Chondrocyte (in vitro differentiated cells): ENCODE measurements around the gene JUP. TPM values are rescaled to one million over a fixed set of nuclear protein-coding genes. Genes with fewer than 3 reads are reported as not detected.
A peak's percentile ranks its signal among the peaks of the same experiment; 100 is the strongest.

ENCODE experiments used
- DNase-seq: peaks from one replicate; pipeline ENCODE4 v3.0.0; 2021; ENCODE audit warnings: mixed read lengths, low spot score
- H3K27ac Mint-ChIP-seq: one replicate; pipeline ENCODE4 v1.8.0; 2021; ENCODE audit warnings: mild to moderate bottlenecking, moderate library complexity, mixed read lengths; ENCODE audit not compliant: unreplicated experiment
- H3K27me3 Mint-ChIP-seq: 2 replicates; pipeline ENCODE4 v1.8.0; 2021; ENCODE audit warnings: low read depth, mixed read lengths
- H3K36me3 Mint-ChIP-seq: 2 replicates; pipeline ENCODE4 v1.8.0; 2021; ENCODE audit warnings: low read depth, mixed read lengths
- H3K4me1 Mint-ChIP-seq: 2 replicates; pipeline ENCODE4 v1.8.0; 2021; ENCODE audit warnings: low read depth, mild to moderate bottlenecking, mixed read lengths
- H3K4me3 Mint-ChIP-seq: one replicate; pipeline ENCODE4 v1.8.0; 2021; ENCODE audit warnings: mild to moderate bottlenecking, moderate library complexity, mixed read lengths; ENCODE audit not compliant: unreplicated experiment
- H3K9me3 Mint-ChIP-seq: 2 replicates; pipeline ENCODE4 v1.8.0; 2021; ENCODE audit warnings: low read depth, mixed read lengths
- CTCF ChIP-seq: fragments of 200-600 bp; sonication (generic); IDR thresholded peaks from 2 replicates; pipeline ENCODE4 v1.5.0; 2021; ENCODE audit warnings: antibody characterized with exemption, mild to moderate bottlenecking, moderate library complexity
- total RNA-seq: library from RNA; stranded (reverse); gene quantifications from 3 replicates; pipeline ENCODE4 v1.2.1, GENCODE V29; 2021

The JUP gene
- total RNA-seq, 1 donor from 2014 or later = 18.8 TPM

- peaks cover 21% of the 10 kb centered on the region for H3K4me1 Mint-ChIP-seq
- H3K36me3 Mint-ChIP-seq = no peaks in the 10 kb centered on the region
- H3K27me3 Mint-ChIP-seq = no peaks in the 10 kb centered on the region
- no peaks in the 10 kb centered on the region for H3K9me3 Mint-ChIP-seq
- peak overlapping the region; percentile 77 for H3K27ac Mint-ChIP-seq
- peak overlapping the region; percentile 33 for H3K4me3 Mint-ChIP-seq
- no peak for TF ChIP-seq CTCF
- no peak for DNase-seq
These were observed 6.6 kb upstream of the JUP start for GRCh38 chr17:41792845-41793783.

GRCh38 chr17:41787021-41787418, 509 bp upstream of the JUP start:
- Mint-ChIP-seq H3K4me1 (peaks cover 19% of the 10 kb centered on the region), H3K27me3 (no peaks in the 10 kb centered on the region), H3K36me3 (no peaks in the 10 kb centered on the region), H3K27ac (no peak overlapping the region), H3K4me3 (no peak overlapping the region), H3K9me3 (no peaks in the 10 kb centered on the region)
- no peak for DNase-seq
- no peak for TF ChIP-seq CTCF

- TF ChIP-seq CTCF = no peak
- Mint-ChIP-seq H3K27ac (no peak overlapping the region), H3K9me3 (no peaks in the 10 kb centered on the region), H3K27me3 (no peaks in the 10 kb centered on the region), H3K4me1 (peaks cover 23% of the 10 kb centered on the region), H3K4me3 (peak overlapping the region; percentile 57), H3K36me3 (peaks cover 2% of the 10 kb centered on the region)
- DNase-seq = no peak
These were observed 668 bp downstream of the JUP start for GRCh38 chr17:41785859-41786226.

- H3K36me3 Mint-ChIP-seq = peaks cover 2% of the 10 kb centered on the region
- no peaks in the 10 kb centered on the region for H3K27me3 Mint-ChIP-seq
- H3K27ac Mint-ChIP-seq = no peak overlapping the region
These were observed 1.2 kb downstream of the JUP start for GRCh38 chr17:41785091-41785858.

More at GRCh38 chr17:41785091-41785858, 1.2 kb downstream of the JUP start:
- Mint-ChIP-seq H3K4me3 (peak overlapping the region; percentile 57), H3K4me1 (peaks cover 23% of the 10 kb centered on the region), H3K9me3 (no peaks in the 10 kb centered on the region)
- TF ChIP-seq CTCF = no peak
- no peak for DNase-seq
